Measurements from ENCODE around the gene TECTA.
"Not testable (repeated sequence)": the region's sequence is repeated elsewhere in the genome, so short reads cannot be mapped to it uniquely, and the experiment has no call there.

The TECTA gene

DNA sequence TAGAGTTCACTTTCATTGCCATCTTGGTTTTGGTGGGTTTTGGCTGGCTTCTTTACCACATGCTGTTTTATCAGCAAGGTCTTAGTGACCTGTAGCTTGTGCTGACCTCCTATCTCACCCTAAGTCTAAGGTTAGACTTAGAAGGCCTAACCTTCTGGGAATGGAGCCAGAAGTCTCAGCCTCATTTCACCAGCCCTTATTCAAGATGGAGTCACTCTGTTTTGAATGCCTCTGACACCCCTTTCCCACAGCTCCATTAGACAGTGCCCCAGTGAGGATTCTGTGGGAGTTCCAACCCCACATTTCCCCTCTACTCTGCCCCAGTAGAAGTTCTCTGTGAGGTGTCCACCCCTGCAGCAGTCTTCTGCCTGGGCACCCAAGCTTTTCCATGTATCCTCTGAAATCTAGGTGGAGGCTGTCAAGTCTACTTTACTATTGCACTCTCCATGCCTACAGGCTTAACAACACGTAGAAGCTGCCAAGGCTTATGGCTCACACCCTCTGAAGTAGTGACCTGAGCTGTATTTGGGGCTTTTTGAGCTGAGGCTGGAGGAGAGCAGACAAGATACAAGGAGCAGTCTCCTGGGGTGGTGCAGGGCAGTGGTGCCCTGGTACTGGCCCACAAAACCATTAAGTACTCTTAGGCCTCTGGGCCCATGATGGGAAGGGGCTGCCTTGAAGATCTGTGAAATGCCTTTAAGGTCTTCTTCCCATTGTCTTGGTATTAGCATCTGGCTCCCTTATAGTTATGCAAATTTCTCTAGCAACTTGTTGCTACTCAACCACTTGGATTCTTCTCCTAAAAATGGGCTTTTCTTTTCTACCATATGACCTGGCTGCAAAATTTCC lies 125.6 kb downstream of the TECTA start:
- DNase-seq (ENCODE audit: extremely low read depth, low read depth), result no peak
- TF ChIP-seq, protein P1, sequence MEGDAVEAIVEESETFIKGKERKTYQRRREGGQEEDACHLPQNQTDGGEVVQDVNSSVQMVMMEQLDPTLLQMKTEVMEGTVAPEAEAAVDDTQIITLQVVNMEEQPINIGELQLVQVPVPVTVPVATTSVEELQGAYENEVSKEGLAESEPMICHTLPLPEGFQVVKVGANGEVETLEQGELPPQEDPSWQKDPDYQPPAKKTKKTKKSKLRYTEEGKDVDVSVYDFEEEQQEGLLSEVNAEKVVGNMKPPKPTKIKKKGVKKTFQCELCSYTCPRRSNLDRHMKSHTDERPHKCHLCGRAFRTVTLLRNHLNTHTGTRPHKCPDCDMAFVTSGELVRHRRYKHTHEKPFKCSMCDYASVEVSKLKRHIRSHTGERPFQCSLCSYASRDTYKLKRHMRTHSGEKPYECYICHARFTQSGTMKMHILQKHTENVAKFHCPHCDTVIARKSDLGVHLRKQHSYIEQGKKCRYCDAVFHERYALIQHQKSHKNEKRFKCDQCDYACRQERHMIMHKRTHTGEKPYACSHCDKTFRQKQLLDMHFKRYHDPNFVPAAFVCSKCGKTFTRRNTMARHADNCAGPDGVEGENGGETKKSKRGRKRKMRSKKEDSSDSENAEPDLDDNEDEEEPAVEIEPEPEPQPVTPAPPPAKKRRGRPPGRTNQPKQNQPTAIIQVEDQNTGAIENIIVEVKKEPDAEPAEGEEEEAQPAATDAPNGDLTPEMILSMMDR (IDR thresholded peaks at IDR 0.05; ENCODE audit: low read depth, low read length), result no peak

DNA sequence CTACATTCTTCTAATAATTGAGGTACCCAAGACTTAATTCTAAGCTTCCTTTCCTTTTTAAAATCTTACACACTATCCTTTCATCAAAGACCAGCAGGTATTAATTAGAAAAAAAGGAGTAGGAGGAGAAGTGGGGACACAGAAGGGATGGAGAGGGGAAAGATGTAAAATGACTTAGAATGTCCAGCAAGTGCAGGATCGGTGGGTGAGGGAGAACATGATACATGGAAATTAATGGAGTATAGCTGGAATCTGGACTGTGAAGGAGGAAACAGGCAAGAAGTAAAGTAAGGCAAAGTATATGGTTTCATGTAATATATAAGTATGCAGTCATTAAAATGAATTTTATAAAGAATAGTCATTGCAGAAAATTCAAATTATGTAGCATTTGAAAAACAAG lies 127.8 kb downstream of the TECTA start:
- TF ChIP-seq, protein P1 (IDR thresholded peaks at IDR 0.05; ENCODE audit: low read depth, low read length), result no peak

DNA sequence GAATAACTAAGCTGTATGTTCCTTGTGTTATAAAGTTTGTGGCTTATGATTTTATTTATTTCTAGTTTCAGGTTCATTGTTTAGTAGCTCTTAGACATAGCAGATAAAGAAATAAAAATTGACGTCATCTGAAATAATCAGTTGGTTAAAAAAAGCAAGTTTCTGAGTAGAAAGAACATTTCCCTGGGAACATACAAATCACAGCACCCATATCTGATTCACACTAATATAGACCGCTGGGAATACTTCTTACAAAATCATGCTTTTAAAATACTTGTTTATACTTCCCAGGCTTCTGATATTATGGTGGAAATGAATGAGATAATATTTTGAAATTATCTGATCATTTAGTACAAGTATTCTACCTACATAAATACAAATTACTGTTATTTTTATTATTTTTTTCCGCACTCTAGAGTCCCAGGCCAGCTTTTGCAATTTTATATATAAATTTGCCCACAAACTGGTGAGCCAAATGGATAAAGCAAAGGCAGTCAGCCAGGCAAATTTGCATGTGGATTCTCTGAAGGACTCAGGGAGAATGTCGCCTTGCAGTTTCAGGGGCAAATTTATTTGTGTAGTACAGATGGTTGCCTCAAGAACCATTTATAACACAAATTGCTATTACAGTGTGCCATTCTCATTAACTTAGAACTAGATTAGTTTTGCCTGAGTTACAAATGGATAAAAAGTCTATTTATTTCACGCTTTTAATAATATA lies 128.6 kb downstream of the TECTA start:
- TF ChIP-seq, protein P1 (IDR thresholded peaks at IDR 0.05; ENCODE audit: low read depth, low read length), result no peak
- DNase-seq (ENCODE audit: extremely low read depth, low read depth), result no peak

More for the DNA sequence above, 127.8 kb downstream of the TECTA start:
- no peak for DNase-seq (ENCODE audit: extremely low read depth, low read depth)

DNA sequence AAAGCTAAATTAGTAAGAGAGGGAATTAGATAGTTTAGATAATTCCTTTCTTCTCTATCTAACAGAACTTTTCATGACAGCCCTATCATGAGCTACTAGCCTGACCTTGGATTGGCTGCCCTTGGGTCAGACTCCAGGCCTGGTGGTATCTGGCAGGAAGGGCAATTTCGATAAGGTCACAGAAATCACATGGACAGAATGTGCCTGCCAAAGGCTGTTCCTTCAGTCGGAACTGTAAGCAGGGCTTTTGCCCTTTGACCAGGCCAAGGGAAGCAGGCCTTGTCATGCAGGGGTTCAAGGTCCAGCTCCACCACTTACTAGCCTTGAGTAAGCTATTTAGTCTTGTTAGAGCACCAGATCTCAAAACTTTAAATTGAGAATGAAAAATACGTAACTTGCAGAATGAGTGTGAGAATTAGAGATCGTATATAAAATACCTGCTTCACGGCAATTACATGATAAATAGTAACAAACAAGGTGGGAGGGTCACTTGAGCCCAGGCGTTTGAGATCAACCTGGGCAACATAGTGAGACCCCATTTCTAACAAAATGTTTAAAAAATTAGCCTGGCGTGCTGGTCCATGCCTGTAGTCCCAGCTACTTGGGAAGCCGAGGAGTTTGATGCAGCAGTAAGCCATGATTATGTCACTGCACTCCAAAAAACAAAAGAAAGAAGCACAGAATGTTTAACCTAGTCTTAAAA lies 130.7 kb downstream of the TECTA start:
- TF ChIP-seq, protein P1 (IDR thresholded peaks at IDR 0.05; ENCODE audit: low read depth, low read length), result no peak
- no peak for DNase-seq (ENCODE audit: extremely low read depth, low read depth)

DNA sequence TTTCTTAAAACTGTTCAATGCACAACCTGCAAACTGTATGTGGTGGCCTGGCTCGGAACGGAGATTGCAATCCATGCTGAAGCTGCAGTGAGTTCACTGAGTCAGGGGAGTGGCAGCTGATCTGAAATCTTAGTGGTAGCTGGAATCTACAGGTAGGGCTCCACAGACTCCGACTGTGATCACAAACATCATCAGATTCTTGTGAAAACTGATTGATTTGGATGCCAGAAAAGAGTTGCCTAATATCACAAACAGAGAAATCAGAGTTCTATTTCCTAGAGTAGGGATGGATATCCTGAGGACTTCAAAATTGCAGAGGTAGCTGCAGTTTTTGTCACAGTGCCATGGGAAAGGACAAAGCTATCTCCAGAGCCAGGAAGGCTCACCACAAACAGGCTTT lies 134.0 kb downstream of the TECTA start:
- TF ChIP-seq, protein P1 (IDR thresholded peaks at IDR 0.05; ENCODE audit: low read depth, low read length), result no peak
- DNase-seq (ENCODE audit: extremely low read depth, low read depth), result no peak

DNA sequence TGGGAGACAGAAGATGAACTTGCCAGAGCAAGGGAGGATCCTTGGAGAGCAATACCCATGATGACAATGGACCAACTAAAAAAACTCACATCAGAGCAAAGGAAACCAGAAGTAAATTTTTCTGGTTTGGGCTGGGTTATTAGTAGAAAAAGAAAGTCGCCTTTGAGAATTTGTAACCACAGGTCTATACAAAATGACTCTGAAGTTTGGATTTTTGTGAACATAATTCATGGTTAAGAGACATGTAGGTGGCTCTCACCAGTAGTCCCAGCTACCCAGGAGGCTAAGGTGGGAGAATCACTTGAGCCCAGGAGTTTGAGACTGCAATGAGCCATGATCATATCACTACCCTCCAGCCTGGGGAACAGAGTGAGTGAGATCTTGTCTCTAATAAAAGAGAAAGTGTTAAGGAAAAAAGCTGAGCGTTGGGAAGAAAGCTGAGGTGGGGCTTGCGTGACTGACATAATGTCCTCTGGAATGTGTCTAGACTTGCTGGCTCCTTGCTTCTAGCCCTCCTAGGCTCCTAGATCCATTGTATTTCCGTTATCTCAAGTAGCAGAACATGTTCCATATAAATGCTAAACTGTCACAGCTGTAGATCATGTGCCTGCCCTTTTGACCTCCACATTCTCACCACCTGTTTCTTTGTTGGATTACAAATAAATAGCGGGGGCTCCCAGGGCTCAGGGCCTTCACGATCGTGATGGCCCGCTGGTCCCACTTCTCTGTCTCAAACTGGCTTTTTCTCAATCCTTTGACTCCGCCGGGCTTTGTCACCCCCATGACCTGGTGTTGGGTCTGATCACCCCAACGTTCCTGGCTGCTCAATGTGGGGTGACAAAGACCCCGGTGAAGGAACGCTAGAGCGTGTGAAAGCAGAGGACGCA lies 135.3 kb downstream of the TECTA start:
- no peak for DNase-seq (ENCODE audit: extremely low read depth, low read depth)
- TF ChIP-seq, protein P1 (IDR thresholded peaks at IDR 0.05; ENCODE audit: low read depth, low read length), result no peak

DNA sequence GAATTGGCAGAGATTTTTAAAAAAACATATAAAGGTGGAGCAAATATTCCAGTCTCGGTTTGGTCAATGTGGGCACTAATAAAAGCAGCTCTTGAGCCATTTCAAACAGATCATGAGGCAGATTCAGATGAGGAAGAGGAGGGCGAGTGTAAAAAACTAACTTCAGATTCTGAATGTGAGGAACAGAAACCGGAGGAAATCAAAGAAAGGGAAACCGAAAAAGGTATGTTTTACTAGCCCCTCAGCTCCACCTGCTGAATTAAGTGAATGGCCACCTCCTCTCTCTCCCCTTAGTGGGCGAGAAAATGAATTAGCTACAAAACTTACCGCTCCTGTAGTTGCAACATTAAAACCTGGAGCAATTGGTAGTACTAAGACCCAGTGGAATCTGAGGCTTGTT lies 136.2 kb downstream of the TECTA start:
- DNase-seq (ENCODE audit: extremely low read depth, low read depth), result not testable (repeated sequence)

Measured in AG09319 (cell line).